ENCODE measurements around the gene MAGI2. TPM values are rescaled to one million over a fixed set of nuclear protein-coding genes. Genes with fewer than 3 reads are reported as not detected.

MAGI2 gene
- total RNA-seq, 1 donor from 2014 or later, result 0.38 TPM

GRCh38 chr7:79329464-79329863, 124.0 kb downstream of the MAGI2 start:
- H3K9me3 Mint-ChIP-seq, result no peaks in the 10 kb centered on the region
- no peak for ATAC-seq (ENCODE audit: low read depth)
- ChIA-PET POLR2A (no interaction called here), CTCF (no interaction called here)
- TF ChIP-seq CTCF (IDR thresholded peaks at IDR 0.05), result no peak
- DNase-seq, result no peak
- no peaks in the 10 kb centered on the region for H3K27me3 Mint-ChIP-seq
- H3K36me3 Mint-ChIP-seq (ENCODE audit: low read depth), result no peaks in the 10 kb centered on the region
- intact Hi-C loops (cut with micrococcal nuclease), result no loop called here
- H3K4me3 Mint-ChIP-seq, result no peak overlapping the region
- H3K4me1 Mint-ChIP-seq, result no peaks in the 10 kb centered on the region
- H3K27ac Mint-ChIP-seq, result no peak overlapping the region

GRCh38 chr7:79320741-79321473, 132.6 kb downstream of the MAGI2 start:
- H3K27ac Mint-ChIP-seq, result no peak overlapping the region
- no peak for ATAC-seq (ENCODE audit: low read depth)
- ChIA-PET CTCF (no interaction called here), POLR2A (no interaction called here)
- TF ChIP-seq CTCF (IDR thresholded peaks at IDR 0.05), result no peak
- intact Hi-C loops (cut with micrococcal nuclease), result no loop called here
- H3K9me3 Mint-ChIP-seq, result no peaks in the 10 kb centered on the region
- no peak overlapping the region for H3K4me3 Mint-ChIP-seq
- no peaks in the 10 kb centered on the region for H3K27me3 Mint-ChIP-seq
- no peaks in the 10 kb centered on the region for H3K4me1 Mint-ChIP-seq
- no peak for DNase-seq
- H3K36me3 Mint-ChIP-seq (ENCODE audit: low read depth), result no peaks in the 10 kb centered on the region

- DNase-seq, result no peak
- ChIA-PET CTCF (no interaction called here), POLR2A (no interaction called here)
- no peak for ATAC-seq (ENCODE audit: low read depth)
- intact Hi-C loops (cut with micrococcal nuclease), result no loop called here
- H3K4me3 Mint-ChIP-seq, result no peak overlapping the region
- H3K4me1 Mint-ChIP-seq, result no peaks in the 10 kb centered on the region
- H3K36me3 Mint-ChIP-seq (ENCODE audit: low read depth), result no peaks in the 10 kb centered on the region
- no peaks in the 10 kb centered on the region for H3K9me3 Mint-ChIP-seq
- no peaks in the 10 kb centered on the region for H3K27me3 Mint-ChIP-seq
- no peak overlapping the region for H3K27ac Mint-ChIP-seq
- no peak for TF ChIP-seq CTCF (IDR thresholded peaks at IDR 0.05)
These were observed 134.1 kb downstream of the MAGI2 start for GRCh38 chr7:79319369-79319768.

- Mint-ChIP-seq H3K9me3 (no peaks in the 10 kb centered on the region), H3K27ac (no peak overlapping the region), H3K4me3 (no peak overlapping the region), H3K27me3 (no peaks in the 10 kb centered on the region), H3K4me1 (no peaks in the 10 kb centered on the region), H3K36me3 (ENCODE audit: low read depth) (no peaks in the 10 kb centered on the region)
- intact Hi-C loops (cut with micrococcal nuclease), result no loop called here
- POLR2A ChIA-PET, result no interaction called here
- CTCF ChIA-PET, result no interaction called here
- DNase-seq (no peak), ATAC-seq (ENCODE audit: low read depth) (no peak)
- no peak for TF ChIP-seq CTCF (IDR thresholded peaks at IDR 0.05)
These were observed 135.7 kb downstream of the MAGI2 start for GRCh38 chr7:79317728-79318127.

- ChIA-PET CTCF (no interaction called here), POLR2A (no interaction called here)
- no peak for DNase-seq
- no peak for ATAC-seq (ENCODE audit: low read depth)
- Mint-ChIP-seq H3K27me3 (no peaks in the 10 kb centered on the region), H3K36me3 (ENCODE audit: low read depth) (no peaks in the 10 kb centered on the region), H3K4me1 (no peaks in the 10 kb centered on the region), H3K9me3 (no peaks in the 10 kb centered on the region), H3K4me3 (no peak overlapping the region), H3K27ac (no peak overlapping the region)
- no peak for TF ChIP-seq CTCF (IDR thresholded peaks at IDR 0.05)
- intact Hi-C loops (cut with micrococcal nuclease), result no loop called here
These were observed 141.4 kb downstream of the MAGI2 start for GRCh38 chr7:79312022-79312421.

Measured in activated B cell treated with CpG ODN at 0.5 μM for 24 hours (primary cell).